HG03342 (cell line): ENCODE data around the gene PCNX4.

Experiments used
- ATAC-seq: cut with Tn5 transposase; IDR thresholded peaks from one replicate; pipeline ENCODE4 v1.9.1; 2021; ENCODE audit warnings: mild to moderate bottlenecking, moderate library complexity; ENCODE audit not compliant: unreplicated experiment

Gene PCNX4

GRCh38 chr14:60101786-60102185 is 10.1 kb downstream of the PCNX4 start:
- no peak for ATAC-seq

DNA sequence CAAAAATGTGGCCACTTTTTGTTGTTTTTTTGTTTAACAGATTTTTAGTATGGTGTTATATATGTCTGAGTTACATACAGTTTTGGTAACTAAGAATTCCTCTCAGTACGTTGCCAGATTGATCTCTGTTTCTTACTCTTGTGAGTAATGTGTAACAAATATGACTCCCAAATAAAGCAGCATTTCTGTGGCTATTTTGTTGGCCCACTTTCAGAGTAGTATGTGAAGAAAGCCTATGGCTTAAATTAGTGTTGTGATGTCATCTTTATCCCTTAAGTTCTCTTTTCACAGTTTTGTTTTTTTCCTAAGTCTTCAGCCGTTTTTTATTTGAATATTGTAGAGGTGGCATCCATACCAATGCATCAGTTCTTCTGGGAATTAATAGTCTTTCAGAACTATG is 10.7 kb downstream of the PCNX4 start:
- no peak for ATAC-seq

GRCh38 chr14:60106339-60106738 is 14.6 kb downstream of the PCNX4 start:
- no peak for ATAC-seq

DNA sequence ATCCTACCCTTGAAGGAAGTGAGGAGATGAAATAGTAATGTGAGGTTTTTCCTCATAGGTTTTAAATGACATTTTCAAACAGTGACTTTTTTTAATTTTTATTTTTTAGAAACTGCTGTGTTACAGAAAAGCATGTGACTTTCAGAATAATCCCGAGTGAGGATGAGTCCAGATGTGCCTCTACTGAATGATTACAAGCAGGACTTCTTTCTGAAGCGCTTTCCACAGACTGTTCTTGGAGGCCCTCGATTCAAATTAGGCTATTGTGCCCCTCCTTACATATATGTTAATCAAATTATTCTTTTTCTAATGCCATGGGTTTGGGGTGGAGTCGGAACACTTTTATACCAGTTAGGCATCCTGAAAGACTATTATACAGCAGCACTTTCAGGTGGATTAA is 15.8 kb downstream of the PCNX4 start:
- no peak for ATAC-seq

DNA sequence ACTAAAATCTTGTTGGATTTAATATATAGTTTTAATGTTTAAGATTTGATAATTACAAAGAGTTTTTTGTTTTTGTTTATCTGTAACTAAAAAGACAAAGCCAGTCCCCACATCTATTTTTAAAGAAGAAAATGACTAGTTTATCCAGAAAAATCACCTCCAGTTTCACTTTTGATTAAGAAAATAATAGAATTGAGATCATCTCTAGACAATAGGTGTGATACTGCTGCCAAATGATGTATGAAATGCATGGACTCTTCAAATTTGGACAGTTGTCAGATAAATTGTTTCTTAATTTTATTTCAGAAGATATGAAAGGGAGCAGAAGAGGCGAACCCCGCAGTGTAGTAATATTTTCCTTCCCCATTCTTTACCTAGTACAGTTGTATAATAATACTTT is 20.0 kb downstream of the PCNX4 start:
- no peak for ATAC-seq

GRCh38 chr14:60114881-60115280 is 23.2 kb downstream of the PCNX4 start:
- ATAC-seq = no peak

DNA sequence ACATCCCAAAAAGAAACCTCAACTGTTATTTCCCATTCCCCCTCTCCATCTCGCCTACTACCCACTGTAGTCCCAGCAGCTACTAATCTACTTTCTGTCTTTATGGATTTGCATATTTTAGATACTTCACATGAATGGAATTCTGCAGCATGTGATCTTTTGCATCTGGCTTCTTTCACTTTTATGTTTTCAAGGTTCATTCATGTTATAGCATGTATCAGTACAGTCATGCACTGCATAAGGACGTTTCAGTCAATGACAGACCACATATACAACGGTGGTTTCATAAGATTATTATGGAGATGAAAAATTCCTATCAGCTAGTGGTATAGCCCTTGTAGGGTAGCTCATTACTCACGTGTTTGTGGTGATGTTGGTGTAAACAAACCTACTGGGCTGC is 24.5 kb downstream of the PCNX4 start:
- no peak for ATAC-seq

DNA sequence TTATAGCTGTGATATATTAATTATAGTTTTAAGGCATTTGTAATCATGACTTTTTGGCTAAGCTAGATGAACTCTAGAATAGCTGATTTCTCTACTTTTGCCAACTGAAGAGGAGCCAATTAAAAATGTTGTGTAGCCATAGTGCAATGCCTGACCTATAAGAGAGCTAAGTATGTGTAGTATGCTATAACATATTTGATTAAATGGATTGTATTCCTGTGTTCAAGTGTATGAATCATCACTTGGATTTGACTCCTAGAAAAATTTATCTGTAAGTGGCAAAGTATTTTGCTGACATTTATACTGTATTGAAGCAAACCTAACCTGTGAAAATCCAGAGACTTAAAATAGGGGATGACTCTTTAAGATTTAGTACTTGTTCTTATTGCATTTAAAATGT is 34.2 kb downstream of the PCNX4 start:
- no peak for ATAC-seq

- ATAC-seq = no peak
These were observed 41.8 kb downstream of the PCNX4 start for GRCh38 chr14:60133487-60133886.

DNA sequence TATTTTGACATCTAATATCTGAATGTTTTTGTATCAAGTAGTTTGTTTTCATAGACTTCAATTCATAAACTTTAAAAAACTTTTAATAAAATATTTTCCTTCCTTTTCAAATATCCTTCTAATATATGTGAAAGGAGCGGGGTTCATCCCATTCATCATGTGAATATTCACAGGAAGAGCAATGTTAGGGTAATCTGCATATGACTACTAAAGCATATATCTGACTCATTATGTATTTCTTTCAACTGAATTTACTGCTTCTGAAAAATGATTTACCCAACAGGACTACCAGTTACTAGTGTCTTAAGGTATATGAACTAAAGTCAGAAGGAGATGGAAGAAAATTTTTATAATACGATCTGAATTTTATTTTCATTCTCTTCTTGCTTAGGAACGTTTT is 43.0 kb downstream of the PCNX4 start:
- ATAC-seq = no peak

GRCh38 chr14:60151715-60152114 is 60.0 kb downstream of the PCNX4 start:
- peak; percentile 89 for ATAC-seq

DNA sequence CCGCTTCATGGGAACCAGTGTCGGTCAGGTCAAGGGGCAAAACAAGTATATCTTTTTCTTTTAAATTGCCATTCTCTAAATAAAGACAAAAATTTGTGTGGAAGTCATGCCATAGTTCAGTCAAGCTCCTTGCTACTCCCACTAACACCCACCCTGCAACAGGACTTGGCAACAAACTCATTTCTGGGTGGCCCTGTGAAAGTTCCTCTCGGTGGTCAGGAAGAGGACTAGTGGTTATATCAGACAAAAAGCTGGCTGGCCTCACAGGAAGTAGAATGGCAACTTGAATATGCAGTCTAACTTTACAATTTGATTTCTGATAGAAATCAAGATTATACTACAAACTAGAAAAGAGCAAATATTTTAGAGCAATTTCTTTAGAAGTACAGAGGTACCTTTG is 62.3 kb downstream of the PCNX4 start:
- no peak for ATAC-seq

- ATAC-seq = no peak
These were observed 62.9 kb downstream of the PCNX4 start for GRCh38 chr14:60154671-60155070.

- ATAC-seq = no peak
These were observed 68.7 kb downstream of the PCNX4 start for GRCh38 chr14:60160422-60160821.

GRCh38 chr14:60161196-60162107 is 69.7 kb downstream of the PCNX4 start:
- no peak for ATAC-seq

- ATAC-seq = no peak
These were observed 72.0 kb downstream of the PCNX4 start for GRCh38 chr14:60163693-60164092.

- peak; percentile 7 for ATAC-seq
These were observed 72.6 kb downstream of the PCNX4 start for GRCh38 chr14:60164404-60164711.

DNA sequence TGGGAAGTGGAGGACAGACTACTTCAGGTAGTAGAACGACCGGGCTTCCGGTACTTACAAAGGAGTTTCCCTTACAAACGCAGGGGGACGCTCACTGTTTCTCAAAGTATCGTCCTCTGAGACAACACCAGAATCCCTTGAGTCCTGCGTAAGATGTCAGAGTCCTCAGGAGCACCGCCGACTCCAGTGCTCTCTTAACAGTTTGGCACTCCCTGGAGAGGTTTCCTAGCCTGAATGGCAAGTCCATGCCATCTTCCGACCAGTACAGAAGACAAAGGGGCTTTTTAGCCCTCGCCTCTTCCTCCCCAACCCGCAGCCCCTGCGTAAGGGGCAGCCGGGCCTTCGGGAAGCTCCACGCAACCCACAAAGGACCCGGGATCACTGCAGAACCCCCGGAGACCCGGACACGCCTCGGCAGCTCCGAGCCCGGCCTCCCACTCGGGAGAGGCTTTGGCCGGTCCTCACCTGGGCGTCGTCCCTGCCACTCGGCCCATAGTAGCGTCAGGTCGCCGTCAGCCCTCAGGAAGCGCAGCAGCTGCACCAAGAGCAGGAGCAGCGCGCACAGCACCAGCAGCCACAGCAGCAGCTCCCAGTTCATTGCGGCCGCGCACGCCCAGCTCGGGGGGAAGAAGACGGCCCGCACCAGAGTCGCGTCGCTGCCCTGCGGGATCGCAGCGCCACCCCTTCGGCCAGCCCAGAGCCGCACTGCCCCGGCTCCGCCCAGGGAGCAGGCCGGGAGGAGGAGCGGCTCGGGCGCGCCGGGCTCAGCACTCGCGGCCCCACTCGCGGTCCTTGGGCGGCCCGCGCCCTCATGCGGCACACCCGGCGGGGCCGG is 73.2 kb downstream of the PCNX4 start, which contains the start of gene DHRS7:
TSS of gene DHRS7 (minus strand) at position 687 of the 835 bp plus-strand sequence. CDS start at position 598, 89 bp downstream.
- peak; percentile 84 for ATAC-seq

GRCh38 chr14:60165547-60165876 is 73.8 kb downstream of the PCNX4 start:
- ATAC-seq = peak; percentile 10

DNA sequence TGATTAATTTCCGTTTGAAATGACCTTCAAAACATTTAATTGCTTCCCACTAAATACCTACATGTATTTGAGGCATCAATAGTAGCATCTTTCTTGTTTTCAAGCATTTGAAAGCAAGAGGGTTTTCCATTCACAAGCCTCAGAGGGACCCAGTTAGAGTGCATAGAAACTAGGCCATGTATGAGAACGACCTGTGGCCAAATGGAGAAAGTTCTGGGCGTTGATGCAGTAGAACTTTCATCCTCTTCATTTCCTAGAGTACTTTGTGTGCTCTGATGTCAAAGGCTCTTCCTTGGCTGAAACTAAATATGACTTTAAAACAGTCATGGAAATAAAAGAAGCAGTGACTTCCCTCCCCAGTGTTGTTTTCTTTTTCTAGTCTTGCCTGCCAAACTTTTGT is 74.4 kb downstream of the PCNX4 start:
- no peak for ATAC-seq

- no peak for ATAC-seq
These were observed 78.0 kb downstream of the PCNX4 start for GRCh38 chr14:60169722-60170121.

DNA sequence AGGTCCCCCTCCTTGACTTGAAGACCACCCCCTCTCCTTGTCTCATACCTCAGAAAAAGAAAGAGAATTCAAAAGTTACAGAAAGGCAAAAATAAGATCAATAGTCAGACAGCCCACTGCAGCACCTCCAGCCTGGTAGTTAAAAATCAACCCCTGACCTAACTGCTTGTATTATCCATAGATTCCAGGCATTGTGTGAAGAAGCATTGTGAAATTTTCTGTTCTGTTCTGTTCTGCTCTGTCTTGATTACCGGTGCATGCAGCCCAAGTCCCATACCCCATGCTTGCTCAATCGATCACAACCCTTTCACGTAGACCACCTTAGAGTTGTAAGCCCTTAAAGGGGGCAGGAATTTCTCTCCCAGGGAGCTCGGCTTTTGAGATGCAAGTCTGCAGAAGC is 79.2 kb downstream of the PCNX4 start:
- ATAC-seq = no peak
